Measurements from ENCODE around the gene DNAJC21. TPM values are rescaled to one million over a fixed set of nuclear protein-coding genes. Genes with fewer than 3 reads are reported as not detected.
"Not testable (repeated sequence)": the region's sequence is repeated elsewhere in the genome, so short reads cannot be mapped to it uniquely, and the experiment has no call there.

DNAJC21 gene
- total RNA-seq, 1 donor from 2014 or later = 27.2 TPM

DNA sequence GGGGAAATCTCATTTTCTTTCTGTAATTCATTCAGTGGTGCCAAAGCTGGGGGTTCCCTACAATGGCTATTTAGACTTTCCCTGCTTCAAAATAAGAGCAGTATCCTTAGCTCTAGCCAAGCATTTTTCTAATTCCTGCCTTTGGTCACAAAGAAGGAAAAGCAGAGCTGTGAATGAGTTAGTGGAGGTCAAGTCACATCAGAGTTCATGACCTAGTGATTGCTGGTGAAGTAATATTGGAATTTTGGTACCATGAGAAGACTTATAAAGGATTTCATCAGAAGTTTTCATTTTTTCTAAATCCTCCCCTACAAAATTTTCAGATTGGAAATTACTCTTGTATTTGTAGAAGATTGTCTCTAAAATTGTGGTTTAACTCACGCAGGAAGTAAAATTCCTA lies 28.0 kb downstream of the DNAJC21 start:
- no peak overlapping the region for H3K4me3 ChIP-seq (ENCODE audit: low read depth, low read length)
- DNase-seq (ENCODE audit: low read depth) = peak; percentile 46
- TF ChIP-seq, protein P1, sequence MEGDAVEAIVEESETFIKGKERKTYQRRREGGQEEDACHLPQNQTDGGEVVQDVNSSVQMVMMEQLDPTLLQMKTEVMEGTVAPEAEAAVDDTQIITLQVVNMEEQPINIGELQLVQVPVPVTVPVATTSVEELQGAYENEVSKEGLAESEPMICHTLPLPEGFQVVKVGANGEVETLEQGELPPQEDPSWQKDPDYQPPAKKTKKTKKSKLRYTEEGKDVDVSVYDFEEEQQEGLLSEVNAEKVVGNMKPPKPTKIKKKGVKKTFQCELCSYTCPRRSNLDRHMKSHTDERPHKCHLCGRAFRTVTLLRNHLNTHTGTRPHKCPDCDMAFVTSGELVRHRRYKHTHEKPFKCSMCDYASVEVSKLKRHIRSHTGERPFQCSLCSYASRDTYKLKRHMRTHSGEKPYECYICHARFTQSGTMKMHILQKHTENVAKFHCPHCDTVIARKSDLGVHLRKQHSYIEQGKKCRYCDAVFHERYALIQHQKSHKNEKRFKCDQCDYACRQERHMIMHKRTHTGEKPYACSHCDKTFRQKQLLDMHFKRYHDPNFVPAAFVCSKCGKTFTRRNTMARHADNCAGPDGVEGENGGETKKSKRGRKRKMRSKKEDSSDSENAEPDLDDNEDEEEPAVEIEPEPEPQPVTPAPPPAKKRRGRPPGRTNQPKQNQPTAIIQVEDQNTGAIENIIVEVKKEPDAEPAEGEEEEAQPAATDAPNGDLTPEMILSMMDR (conservative IDR thresholded peaks at IDR 0.05; ENCODE audit: low read depth, low read length) = no peak

- H3K4me3 ChIP-seq (ENCODE audit: low read depth, low read length) = no peak overlapping the region
- TF ChIP-seq, protein P1 (conservative IDR thresholded peaks at IDR 0.05; ENCODE audit: low read depth, low read length) = peak; percentile 78
- no peak for DNase-seq (ENCODE audit: low read depth)
These were observed 28.7 kb downstream of the DNAJC21 start for GRCh38 chr5:34957857-34958690.

DNA sequence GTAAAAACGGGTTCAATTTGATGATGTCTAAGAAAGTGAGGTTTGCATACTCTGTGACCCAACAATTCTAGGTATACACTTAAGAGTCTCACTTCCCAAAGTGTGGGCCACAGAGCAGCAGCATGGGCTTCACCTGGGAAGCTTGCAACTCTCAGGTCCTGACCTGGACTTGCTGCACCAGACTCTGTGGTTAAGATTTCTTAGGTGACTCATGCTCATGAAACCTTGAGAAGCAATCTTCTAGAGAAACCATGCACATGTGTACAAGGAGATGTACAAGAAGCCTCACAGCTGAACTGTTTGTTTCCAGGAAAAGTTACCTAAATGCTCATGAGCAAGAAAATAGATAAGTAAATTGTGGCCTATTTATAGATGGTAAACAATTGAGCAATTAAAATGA lies 30.0 kb downstream of the DNAJC21 start:
- peak; percentile 74 for DNase-seq (ENCODE audit: low read depth)
- H3K4me3 ChIP-seq (ENCODE audit: low read depth, low read length) = no peak overlapping the region
- TF ChIP-seq, protein P1 (conservative IDR thresholded peaks at IDR 0.05; ENCODE audit: low read depth, low read length) = no peak

DNA sequence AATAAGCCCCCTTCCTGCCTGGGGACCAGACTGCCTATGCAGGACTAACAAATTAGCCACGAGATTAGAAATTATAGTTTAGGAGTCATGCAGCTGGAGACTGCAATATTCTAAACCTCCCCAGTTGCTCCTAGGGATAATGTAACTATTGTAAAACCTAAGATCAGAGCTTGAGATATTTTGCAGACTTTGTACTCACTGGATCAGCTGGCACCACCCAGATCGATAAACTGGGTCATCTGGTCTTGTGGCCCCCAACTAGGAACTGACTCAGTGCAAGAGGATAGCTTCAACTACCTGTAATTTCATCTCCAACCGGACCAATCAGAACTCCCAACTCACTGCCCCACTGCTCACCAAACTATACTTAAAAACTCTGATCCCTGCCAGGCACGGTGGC lies 38.2 kb downstream of the DNAJC21 start:
- no peak overlapping the region for H3K4me3 ChIP-seq (ENCODE audit: low read depth, low read length)
- no peak for DNase-seq (ENCODE audit: low read depth)

GRCh38 chr5:34968258-34968657 lies 38.9 kb downstream of the DNAJC21 start:
- DNase-seq (ENCODE audit: low read depth) = no peak
- TF ChIP-seq, protein P1 (conservative IDR thresholded peaks at IDR 0.05; ENCODE audit: low read depth, low read length) = no peak
- H3K4me3 ChIP-seq (ENCODE audit: low read depth, low read length) = no peak overlapping the region

More for the DNA sequence above, 38.2 kb downstream of the DNAJC21 start:
- TF ChIP-seq, protein P1 (conservative IDR thresholded peaks at IDR 0.05; ENCODE audit: low read depth, low read length) = no peak

DNA sequence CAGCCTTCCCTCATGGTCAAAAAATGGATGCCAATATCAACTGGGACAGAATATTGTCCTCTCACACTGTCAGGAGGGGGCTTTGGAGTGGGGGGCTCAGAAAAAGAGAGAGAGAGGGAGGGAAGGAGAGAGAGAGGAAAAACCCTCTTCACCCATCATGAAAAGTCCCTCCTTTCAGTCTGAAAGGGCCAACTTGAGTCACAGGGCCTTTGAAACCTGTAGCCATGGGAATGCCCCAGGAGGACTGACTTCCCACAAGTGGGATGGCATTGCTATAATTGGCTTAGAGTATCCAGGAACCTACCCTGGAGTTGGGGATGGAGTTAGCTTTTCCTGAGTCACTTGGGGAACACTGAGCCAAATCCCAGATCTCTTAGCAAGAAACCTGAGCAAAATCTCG lies 41.2 kb downstream of the DNAJC21 start:
- TF ChIP-seq, protein P1 (conservative IDR thresholded peaks at IDR 0.05; ENCODE audit: low read depth, low read length) = no peak
- DNase-seq (ENCODE audit: low read depth) = no peak

DNA sequence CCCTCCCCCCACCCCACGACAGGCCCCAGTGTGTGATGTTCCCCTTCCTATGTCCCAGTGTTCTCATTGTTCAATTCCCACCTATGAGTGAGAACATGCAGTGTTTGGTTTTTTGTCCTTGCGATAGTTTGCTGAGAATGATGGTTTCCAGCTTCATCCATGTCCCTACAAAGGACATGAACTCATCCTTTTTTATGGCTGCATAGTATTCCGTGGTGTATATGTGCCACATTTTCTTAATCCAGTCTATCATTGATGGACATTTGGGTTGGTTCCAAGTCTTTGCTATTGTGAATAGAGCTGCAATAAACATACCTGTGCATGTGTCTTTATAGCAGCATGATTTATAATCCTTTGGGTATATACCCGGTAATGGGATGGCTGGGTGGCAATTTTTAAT lies 42.3 kb downstream of the DNAJC21 start:
- not testable (repeated sequence) for H3K4me3 ChIP-seq (ENCODE audit: low read depth, low read length); DNase-seq (ENCODE audit: low read depth)

More for the DNA sequence above, 41.2 kb downstream of the DNAJC21 start:
- no peak overlapping the region for H3K4me3 ChIP-seq (ENCODE audit: low read depth, low read length)
